GM23248 (cell line): ENCODE data around the gene SNTG2. TPM values are rescaled to one million over a fixed set of nuclear protein-coding genes. Genes with fewer than 3 reads are reported as not detected.

ENCODE experiments used
- DNase-seq: peaks from one replicate; pipeline ENCODE4 v3.0.0-alpha.2; 2015
- H2AFZ ChIP-seq: fragments of 200-600 bp; sonication (generic); 2 replicates; pipeline ENCODE4 v1.6.1; 2016; ENCODE audit warnings: antibody characterized with exemption
- H3F3A ChIP-seq: fragments of 200-600 bp; sonication (generic); 2 replicates; pipeline ENCODE4 v1.6.1; 2016; ENCODE audit warnings: mild to moderate bottlenecking, antibody characterized with exemption, mixed run types; ENCODE audit not compliant: insufficient read depth
- H3K27ac ChIP-seq: fragments of 200-600 bp; sonication (generic); 2 replicates; pipeline ENCODE4 v1.5.1; 2016; ENCODE audit warnings: mild to moderate bottlenecking
- H3K27me3 ChIP-seq: fragments of 200-600 bp; sonication (generic); replicated peaks from 2 replicates; pipeline ENCODE4 v1.6.1; 2016; ENCODE audit warnings: mild to moderate bottlenecking; ENCODE audit not compliant: insufficient read depth
- H3K36me3 ChIP-seq: fragments of 200-600 bp; sonication (generic); 2 replicates; pipeline ENCODE4 v1.6.1; 2016; ENCODE audit warnings: low read depth, mild to moderate bottlenecking
- H3K4me1 ChIP-seq: fragments of 200-600 bp; sonication (generic); 2 replicates; pipeline ENCODE4 v1.6.1; 2016; ENCODE audit warnings: mild to moderate bottlenecking; ENCODE audit not compliant: insufficient read depth
- H3K4me2 ChIP-seq: fragments of 200-600 bp; sonication (generic); one replicate; pipeline ENCODE4 v1.6.1; 2016; ENCODE audit warnings: mild to moderate bottlenecking; ENCODE audit not compliant: unreplicated experiment
- H3K4me3 ChIP-seq: fragments of 200-600 bp; sonication (generic); 2 replicates; pipeline ENCODE4 v1.5.1; 2016; ENCODE audit warnings: mild to moderate bottlenecking
- H3K79me2 ChIP-seq: fragments of 200-600 bp; sonication (generic); 2 replicates; pipeline ENCODE4 v1.6.1; 2016; ENCODE audit warnings: mild to moderate bottlenecking; ENCODE audit not compliant: insufficient read depth
- H3K9ac ChIP-seq: fragments of 200-600 bp; sonication (generic); 2 replicates; pipeline ENCODE4 v1.6.1; 2016; ENCODE audit warnings: mild to moderate bottlenecking
- H3K9me2 ChIP-seq: fragments of 200-600 bp; sonication (generic); 2 replicates; pipeline ENCODE4 v1.6.1; 2016; ENCODE audit warnings: mixed run types, mild to moderate bottlenecking, moderate library complexity; ENCODE audit not compliant: insufficient read depth
- H3K9me3 ChIP-seq: fragments of 200-600 bp; sonication (generic); one replicate; pipeline ENCODE4 v1.6.1; 2017; ENCODE audit warnings: low read depth
- H4K20me1 ChIP-seq: fragments of 200-600 bp; sonication (generic); 2 replicates; pipeline ENCODE4 v1.6.0; 2016; ENCODE audit not compliant: insufficient read depth
- EZH2 ChIP-seq: fragments of 200-600 bp; sonication (generic); IDR thresholded peaks from 2 replicates; pipeline ENCODE4 v1.6.1; 2018; ENCODE audit warnings: antibody characterized with exemption, mild to moderate bottlenecking; ENCODE audit not compliant: insufficient read depth, poor library complexity, severe bottlenecking
- EZH2phosphoT487 ChIP-seq: fragments of 200-600 bp; sonication (generic); IDR thresholded peaks from 2 replicates; pipeline ENCODE4 v1.6.1; 2018; ENCODE audit warnings: antibody characterized with exemption, moderate library complexity, mild to moderate bottlenecking, low read depth; ENCODE audit not compliant: insufficient read depth
- WGBS, 2 experiments: methylation state at CpG; one replicate each; pipeline ENCODE4 v1.1.6; 2015 to 2017; ENCODE audit warnings: low lambda C conversion rate in 2 of 2, low coverage in 1 of 2; ENCODE audit errors: missing lambda C conversion rate in 2 of 2; 5-methylcytosine and 5-hydroxymethylcytosine counted together
- in situ Hi-C: fragments of 300-500 bp; cut with MboI; formaldehyde crosslinking; loops from 2 replicates; pipeline ENCODE4 v1.15.0; 2020
- polyA plus RNA-seq: library from polyadenylated mRNA; unstranded; fragments of >200 nt; fragmentation: Nextera tagmentation; extraction: Ambion mirVana; gene quantifications from 2 replicates; pipeline ENCODE4 v1.2.1, GENCODE V29; 2016
- total RNA-seq: library from RNA; depleted of rRNA; stranded (reverse); fragments of >200 nt; shearing (Covaris generic); gene quantifications from 2 replicates; pipeline ENCODE4 v1.2.3, GENCODE V29; 2014

SNTG2 gene
- total and polyA plus RNA-seq, 2 experiments from 2014 or later, result not detected

DNA sequence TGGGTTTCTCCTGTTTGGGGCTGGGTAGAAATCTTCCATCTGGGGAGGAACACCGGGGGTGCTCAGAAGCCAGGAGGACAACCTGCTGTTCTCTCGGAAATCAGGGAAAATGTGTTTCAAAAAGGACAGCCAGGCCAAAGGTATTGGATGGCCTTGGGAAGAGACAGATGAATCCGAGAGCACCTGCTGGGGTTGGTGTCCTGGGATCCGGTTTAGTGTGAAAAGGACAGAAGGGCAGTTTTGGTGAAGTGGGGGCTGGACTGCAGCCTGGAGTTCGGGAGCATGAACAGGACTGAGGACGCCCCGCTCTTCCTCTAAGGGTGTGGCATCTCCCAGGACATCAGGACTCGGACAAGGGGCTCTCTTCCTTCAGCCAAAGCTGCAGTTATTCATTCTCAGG, 24.9 kb upstream of the SNTG2 start:
- no peaks in the 10 kb centered on the region for H3K9me3 ChIP-seq
- no peak overlapping the region for H3K9ac ChIP-seq
- H3K27ac ChIP-seq, result no peak overlapping the region
- H3F3A ChIP-seq, result no peaks in the 10 kb centered on the region
- H3K36me3 ChIP-seq, result no peaks in the 10 kb centered on the region
- 33 to 36% methylated on average over 8 of the region's 8 CpGs for WGBS, 2 experiments
- DNase-seq, result no peak
- no peaks in the 10 kb centered on the region for H3K4me1 ChIP-seq
- no peaks in the 10 kb centered on the region for H3K79me2 ChIP-seq
- no peak overlapping the region for H2AFZ ChIP-seq
- no peaks in the 10 kb centered on the region for H4K20me1 ChIP-seq
- no peak overlapping the region for H3K4me2 ChIP-seq
- H3K9me2 ChIP-seq, result no peaks in the 10 kb centered on the region
- TF ChIP-seq EZH2 (no peak), EZH2phosphoT487 (no peak)
- in situ Hi-C loops, result no loop called here
- no peak overlapping the region for H3K4me3 ChIP-seq
- H3K27me3 ChIP-seq, result peaks cover 13% of the 10 kb centered on the region; the same call in 1 of the 2 replicates

DNA sequence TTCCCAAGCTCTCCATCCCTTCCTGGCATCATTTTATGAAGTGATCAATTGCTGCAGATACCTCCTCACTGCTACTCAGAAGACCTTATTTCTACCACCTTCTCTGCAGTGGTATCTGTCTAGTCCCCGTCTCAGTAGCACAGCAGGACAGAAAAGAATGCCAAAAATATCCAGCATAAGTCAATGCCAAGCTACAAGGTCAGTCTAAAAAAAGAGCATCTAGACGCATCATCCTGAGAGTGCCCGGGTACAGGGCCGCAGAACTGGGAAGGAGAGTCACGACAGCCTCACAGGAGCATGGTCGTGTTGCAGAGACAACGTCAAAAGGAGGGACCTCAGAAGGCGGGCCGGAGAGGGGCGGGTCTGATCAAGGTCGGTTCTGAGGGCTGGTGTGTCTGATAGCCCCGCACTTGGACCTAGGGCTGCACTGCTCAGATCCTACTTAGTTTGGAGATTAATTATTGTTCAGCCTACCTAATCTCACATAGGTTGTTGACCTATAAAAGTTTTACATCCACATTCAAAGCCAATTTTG, 24.3 kb upstream of the SNTG2 start:
- H3K4me3 ChIP-seq, result no peak overlapping the region
- TF ChIP-seq EZH2phosphoT487 (no peak), EZH2 (no peak)
- H3K9me2 ChIP-seq, result no peaks in the 10 kb centered on the region
- no peak for DNase-seq
- H3K27ac ChIP-seq, result no peak overlapping the region
- 47 to 57% methylated on average over 12 of the region's 12 CpGs for WGBS, 2 experiments
- H2AFZ ChIP-seq, result no peak overlapping the region
- H3K4me2 ChIP-seq, result no peak overlapping the region
- H3K9me3 ChIP-seq, result no peaks in the 10 kb centered on the region
- H3K4me1 ChIP-seq, result no peaks in the 10 kb centered on the region
- peaks cover 13% of the 10 kb centered on the region; the same call in 1 of the 2 replicates for H3K27me3 ChIP-seq
- H4K20me1 ChIP-seq, result no peaks in the 10 kb centered on the region
- in situ Hi-C loops, result no loop called here
- no peaks in the 10 kb centered on the region for H3K36me3 ChIP-seq
- H3K79me2 ChIP-seq, result no peaks in the 10 kb centered on the region
- no peaks in the 10 kb centered on the region for H3F3A ChIP-seq
- no peak overlapping the region for H3K9ac ChIP-seq

DNA sequence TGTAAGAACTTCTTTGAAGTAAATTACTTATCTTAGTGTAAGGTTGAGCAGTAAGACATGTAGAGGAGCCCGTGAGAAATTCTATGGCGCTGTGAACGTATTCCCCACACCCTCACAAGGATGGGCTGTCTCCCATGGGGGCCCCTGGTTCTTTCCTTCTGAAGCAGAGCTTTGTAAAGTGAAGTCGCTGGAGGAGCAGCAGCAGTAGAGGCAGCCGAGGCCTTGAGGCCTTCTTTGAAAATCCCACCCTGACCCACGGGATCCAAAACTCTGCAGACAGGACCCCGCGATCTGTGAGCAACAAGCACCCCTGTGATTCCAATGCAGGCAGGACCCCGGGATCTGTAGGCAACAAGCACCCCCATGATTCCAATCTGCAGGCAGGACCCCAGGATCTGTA, 23.8 kb upstream of the SNTG2 start:
- Histone ChIP-seq H3K9ac (no peak overlapping the region), H3K79me2 (no peaks in the 10 kb centered on the region), H3K27me3 (peaks cover 13% of the 10 kb centered on the region; the same call in 1 of the 2 replicates), H3K4me2 (no peak overlapping the region), H3K4me3 (no peak overlapping the region), H3K27ac (no peak overlapping the region), H3K9me2 (no peaks in the 10 kb centered on the region), H3K9me3 (no peaks in the 10 kb centered on the region), H2AFZ (no peak overlapping the region), H3K4me1 (no peaks in the 10 kb centered on the region), H4K20me1 (no peaks in the 10 kb centered on the region), H3F3A (no peaks in the 10 kb centered on the region), H3K36me3 (no peaks in the 10 kb centered on the region)
- DNase-seq, result no peak
- TF ChIP-seq EZH2, result no peak
- no peak for TF ChIP-seq EZH2phosphoT487
- in situ Hi-C loops, result no loop called here
- 39 to 51% methylated on average over 9 of the region's 9 CpGs for WGBS, 2 experiments

DNA sequence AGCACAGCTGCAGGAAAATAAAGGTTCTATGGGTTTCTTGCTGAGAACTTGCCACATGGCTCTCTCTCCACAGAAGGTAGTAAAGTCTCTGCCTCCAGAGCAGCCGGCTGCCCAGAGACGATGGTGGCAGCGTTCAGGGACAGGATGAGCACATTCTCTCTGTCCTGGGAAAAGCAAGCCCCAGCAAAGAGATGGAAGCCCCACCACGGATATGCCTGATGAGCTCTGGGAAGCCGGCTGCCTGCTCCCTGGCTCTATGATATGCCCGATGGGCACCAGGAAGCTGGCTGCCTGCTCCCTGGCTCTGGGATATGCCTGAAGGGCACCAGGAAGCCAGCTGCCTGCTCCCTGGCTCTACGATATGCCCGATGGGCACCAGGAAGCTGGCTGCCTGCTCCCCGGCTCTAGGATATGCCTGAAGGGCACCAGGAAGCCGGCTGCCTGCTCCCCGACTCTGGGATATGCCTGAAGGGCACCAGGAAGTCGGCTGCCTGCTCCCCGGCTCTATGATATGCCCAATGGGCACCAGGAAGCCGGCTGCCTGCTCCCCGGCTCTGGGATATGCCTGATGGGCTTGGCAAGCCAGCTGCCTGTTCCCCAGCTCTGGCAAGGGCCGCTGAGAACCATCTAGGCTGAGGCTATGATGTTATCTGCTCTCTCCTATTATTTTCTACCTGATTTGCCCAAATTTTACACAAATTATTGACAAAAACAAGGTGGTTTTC, 21.5 kb upstream of the SNTG2 start:
- no peak for TF ChIP-seq EZH2phosphoT487
- TF ChIP-seq EZH2, result no peak
- Histone ChIP-seq H3K9me3 (no peaks in the 10 kb centered on the region), H3K4me3 (no peak overlapping the region), H3F3A (no peaks in the 10 kb centered on the region), H4K20me1 (no peaks in the 10 kb centered on the region), H3K4me1 (no peaks in the 10 kb centered on the region), H2AFZ (no peak overlapping the region), H3K9me2 (no peaks in the 10 kb centered on the region), H3K36me3 (no peaks in the 10 kb centered on the region), H3K9ac (no peak overlapping the region), H3K79me2 (no peaks in the 10 kb centered on the region), H3K4me2 (no peak overlapping the region), H3K27me3 (peaks cover 9% of the 10 kb centered on the region; the same call in 1 of the 2 replicates), H3K27ac (no peak overlapping the region)
- no peak for DNase-seq
- WGBS, 2 experiments, result 45 to 46% methylated on average over 10 to 16 of the region's 16 CpGs
- in situ Hi-C loops, result no loop called here
